Tibial nerve (tissue), 4 donors: ENCODE results near the gene ZBTB16. TPM values are rescaled to one million over a fixed set of nuclear protein-coding genes. Genes with fewer than 3 reads are reported as not detected.

ENCODE experiments used
- DNase-seq, 2 donors: peaks; one replicate each; pipeline ENCODE4 v3.0.0-alpha.2; 2019; ENCODE audit warnings: low spot score in 2 of 2
- H3K27ac ChIP-seq, 4 donors: fragments of 200-600 bp; sonication (generic) in 3 of 4; one replicate each; pipeline ENCODE4 v1.5.1; 2017 to 2019; ENCODE audit warnings: mild to moderate bottlenecking in 1 of 4
- H3K27me3 ChIP-seq, 2 donors: fragments of 200-600 bp; sonication (generic) in 1 of 2; one replicate each; pipeline versions ENCODE4 v1.5.1 to v1.6.0; 2017 to 2019
- H3K36me3 ChIP-seq, 3 donors: fragments of 200-600 bp; sonication (generic); one replicate each; pipeline ENCODE4 v1.5.1; 2018 to 2019
- H3K4me1 ChIP-seq, 4 donors: fragments of 200-600 bp; sonication (generic) in 3 of 4; one replicate each; pipeline ENCODE4 v1.5.1; 2017 to 2019
- H3K4me3 ChIP-seq, 4 donors: fragments of 200-600 bp; sonication (generic) in 3 of 4; one replicate each; pipeline ENCODE4 v1.5.1; 2017 to 2019; ENCODE audit warnings: mild to moderate bottlenecking in 1 of 4, moderate library complexity in 1 of 4
- H3K9me3 ChIP-seq, 4 donors: fragments of 200-600 bp; sonication (generic) in 3 of 4; one replicate each; pipeline ENCODE4 v1.5.1; 2017 to 2019
- EP300 ChIP-seq, 2 donors: sonication (generic); formaldehyde crosslinking; IDR thresholded peaks; one replicate each; pipeline ENCODE4 v1.6.1; 2017; ENCODE audit warnings: antibody characterized with exemption in 2 of 2, mild to moderate bottlenecking in 1 of 2
- POLR2A ChIP-seq, 2 donors: fragments of 450-650 bp; IDR thresholded peaks; one replicate each; pipeline ENCODE4 v1.6.1; 2017; ENCODE audit warnings: antibody characterized with exemption in 2 of 2, mild to moderate bottlenecking in 2 of 2, moderate library complexity in 2 of 2
- WGBS, 2 donors: methylation state at CpG; one replicate each; pipeline ENCODE4 v1.1.5; 2018; 5-methylcytosine and 5-hydroxymethylcytosine counted together
- total RNA-seq, 4 donors: library from RNA; depleted of rRNA; stranded (reverse); fragments of >200 nt; gene quantifications; one replicate each; pipeline ENCODE4 v1.1.0, GENCODE V29; 2016
- TF ChIP-seq, protein P1 (sequence below), 5 experiments: fragments of 200-600 bp in 3 of 5; fragments of 450-650 bp in 2 of 5; sonication (generic) in 3 of 5; IDR thresholded peaks; one replicate each; pipeline ENCODE4 v1.5.1; 2016 to 2019; ENCODE audit warnings: antibody characterized with exemption in 5 of 5, mild to moderate bottlenecking in 3 of 5, moderate library complexity in 2 of 5

Gene ZBTB16
- total RNA-seq, 4 donors from 2014 or later, result 405 to 756 (median 580) TPM

- Histone ChIP-seq H3K36me3 (no peaks in the 10 kb centered on the region), H3K4me1 (peaks cover 0 to 25% (median 6%) of the 10 kb centered on the region in 4 donors), H3K4me3 (no peak overlapping the region), H3K9me3 (no peaks in the 10 kb centered on the region), H3K27me3 (no peaks in the 10 kb centered on the region), H3K27ac (no peak overlapping the region)
- WGBS, 2 donors, result 50 to 70% methylated on average over 2 of the region's 2 CpGs
- DNase-seq, result no peak
- peak in 1 of 2 donors; percentile 32 for TF ChIP-seq EP300 (IDR thresholded peaks at IDR 0.05)
- TF ChIP-seq, protein P1, sequence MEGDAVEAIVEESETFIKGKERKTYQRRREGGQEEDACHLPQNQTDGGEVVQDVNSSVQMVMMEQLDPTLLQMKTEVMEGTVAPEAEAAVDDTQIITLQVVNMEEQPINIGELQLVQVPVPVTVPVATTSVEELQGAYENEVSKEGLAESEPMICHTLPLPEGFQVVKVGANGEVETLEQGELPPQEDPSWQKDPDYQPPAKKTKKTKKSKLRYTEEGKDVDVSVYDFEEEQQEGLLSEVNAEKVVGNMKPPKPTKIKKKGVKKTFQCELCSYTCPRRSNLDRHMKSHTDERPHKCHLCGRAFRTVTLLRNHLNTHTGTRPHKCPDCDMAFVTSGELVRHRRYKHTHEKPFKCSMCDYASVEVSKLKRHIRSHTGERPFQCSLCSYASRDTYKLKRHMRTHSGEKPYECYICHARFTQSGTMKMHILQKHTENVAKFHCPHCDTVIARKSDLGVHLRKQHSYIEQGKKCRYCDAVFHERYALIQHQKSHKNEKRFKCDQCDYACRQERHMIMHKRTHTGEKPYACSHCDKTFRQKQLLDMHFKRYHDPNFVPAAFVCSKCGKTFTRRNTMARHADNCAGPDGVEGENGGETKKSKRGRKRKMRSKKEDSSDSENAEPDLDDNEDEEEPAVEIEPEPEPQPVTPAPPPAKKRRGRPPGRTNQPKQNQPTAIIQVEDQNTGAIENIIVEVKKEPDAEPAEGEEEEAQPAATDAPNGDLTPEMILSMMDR (IDR thresholded peaks at IDR 0.05), result no peak
- no peak for TF ChIP-seq POLR2A (IDR thresholded peaks at IDR 0.05)
Observed at GRCh38 chr11:114284021-114284420, 224.5 kb downstream of the ZBTB16 start.

- Histone ChIP-seq H3K9me3 (no peaks in the 10 kb centered on the region), H3K4me3 (no peak overlapping the region), H3K27ac (no peak overlapping the region), H3K4me1 (peaks cover 0 to 21% (median 6%) of the 10 kb centered on the region in 4 donors), H3K36me3 (no peaks in the 10 kb centered on the region), H3K27me3 (no peaks in the 10 kb centered on the region)
- WGBS, 2 donors, result 92 to 94% methylated on average over 7 of the region's 7 CpGs
- TF ChIP-seq EP300 (IDR thresholded peaks at IDR 0.05) (no peak), POLR2A (IDR thresholded peaks at IDR 0.05) (no peak)
- TF ChIP-seq, protein P1 (IDR thresholded peaks at IDR 0.05), result no peak
- no peak for DNase-seq
Observed at GRCh38 chr11:114284914-114285313, 225.4 kb downstream of the ZBTB16 start.

- no peak for DNase-seq
- Histone ChIP-seq H3K9me3 (no peaks in the 10 kb centered on the region), H3K27ac (no peak overlapping the region), H3K4me3 (no peak overlapping the region), H3K4me1 (peaks cover 0 to 16% (median 2%) of the 10 kb centered on the region in 4 donors), H3K27me3 (no peaks in the 10 kb centered on the region), H3K36me3 (no peaks in the 10 kb centered on the region)
- TF ChIP-seq, protein P1 (IDR thresholded peaks at IDR 0.05), result no peak
- no peak for TF ChIP-seq POLR2A (IDR thresholded peaks at IDR 0.05)
- TF ChIP-seq EP300 (IDR thresholded peaks at IDR 0.05), result no peak
- WGBS, 2 donors, result 93% methylated on average over 3 of the region's 3 CpGs
Observed at GRCh38 chr11:114285599-114285998, 226.1 kb downstream of the ZBTB16 start.

- no peak for DNase-seq
- 94% methylated on average over 3 of the region's 3 CpGs for WGBS, 2 donors
- TF ChIP-seq EP300 (IDR thresholded peaks at IDR 0.05) (no peak), POLR2A (IDR thresholded peaks at IDR 0.05) (no peak)
- TF ChIP-seq, protein P1 (IDR thresholded peaks at IDR 0.05), result no peak
- no peaks in the 10 kb centered on the region for H3K9me3 ChIP-seq
- H3K4me1 ChIP-seq, result peaks cover 0 to 16% (median 0%) of the 10 kb centered on the region in 4 donors
- no peak overlapping the region for H3K4me3 ChIP-seq
- no peak overlapping the region for H3K27ac ChIP-seq
- H3K27me3 ChIP-seq, result no peaks in the 10 kb centered on the region
- no peaks in the 10 kb centered on the region for H3K36me3 ChIP-seq
Observed at GRCh38 chr11:114286229-114286628, 226.7 kb downstream of the ZBTB16 start.

- WGBS, 2 donors, result 52 to 89% methylated on average over 2 of the region's 2 CpGs
- no peaks in the 10 kb centered on the region for H3K9me3 ChIP-seq
- DNase-seq, result no peak
Observed at GRCh38 chr11:114287154-114287553, 227.6 kb downstream of the ZBTB16 start.

More at GRCh38 chr11:114287154-114287553, 227.6 kb downstream of the ZBTB16 start:
- no peaks in the 10 kb centered on the region for H3K27me3 ChIP-seq
- H3K4me3 ChIP-seq, result no peak overlapping the region
- no peak overlapping the region for H3K27ac ChIP-seq
- TF ChIP-seq EP300 (IDR thresholded peaks at IDR 0.05) (no peak), POLR2A (IDR thresholded peaks at IDR 0.05) (no peak)
- TF ChIP-seq, protein P1 (IDR thresholded peaks at IDR 0.05), result no peak
- no peaks in the 10 kb centered on the region for H3K36me3 ChIP-seq
- peaks cover 0 to 19% (median under 1%) of the 10 kb centered on the region in 4 donors for H3K4me1 ChIP-seq
